GM19328 (cell line): ENCODE results near the gene PPOX.

Experiments used
- ATAC-seq: cut with Tn5 transposase; IDR thresholded peaks from one replicate; pipeline ENCODE4 v1.9.1; 2021; ENCODE audit warnings: mild to moderate bottlenecking, moderate library complexity; ENCODE audit not compliant: unreplicated experiment

Gene PPOX

DNA sequence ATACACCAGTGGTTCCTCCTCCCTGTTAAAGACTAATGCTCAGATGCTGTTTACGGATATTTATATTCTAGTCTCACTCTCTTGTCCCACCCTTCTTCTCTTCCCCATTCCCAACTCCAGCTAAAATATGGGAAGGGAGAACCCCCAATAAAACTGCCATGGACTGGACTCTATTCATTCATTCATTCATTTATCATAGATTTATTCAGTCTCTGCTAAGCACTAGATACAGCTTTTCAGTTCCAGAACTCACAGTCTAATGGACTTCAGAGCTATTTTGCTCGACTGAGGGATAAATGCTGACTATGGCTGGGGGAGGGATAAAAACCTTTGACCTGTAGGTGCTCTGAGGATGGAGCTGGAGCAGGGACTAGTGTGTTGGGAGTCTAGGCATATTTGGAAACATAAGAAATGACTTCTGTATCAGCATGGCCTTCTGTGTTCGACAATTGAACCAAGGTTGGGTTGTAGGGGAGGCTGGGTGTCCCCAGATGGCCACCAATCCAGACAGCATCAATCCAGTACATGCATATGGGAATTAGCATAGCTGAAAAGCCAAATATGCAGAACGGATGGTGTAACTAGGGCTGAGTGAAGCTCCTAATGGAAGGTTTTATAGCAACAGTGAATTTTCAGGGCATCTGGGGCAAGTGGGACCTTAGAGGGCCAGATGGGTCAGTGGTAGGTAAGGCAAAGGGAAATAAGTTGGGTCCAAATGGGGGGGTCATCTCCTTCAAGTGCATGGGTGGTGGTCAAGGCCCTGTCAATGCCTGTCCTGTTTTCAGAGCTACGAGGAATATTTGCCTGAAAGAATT is 53.1 kb downstream of the PPOX start:
- ATAC-seq, result no peak

DNA sequence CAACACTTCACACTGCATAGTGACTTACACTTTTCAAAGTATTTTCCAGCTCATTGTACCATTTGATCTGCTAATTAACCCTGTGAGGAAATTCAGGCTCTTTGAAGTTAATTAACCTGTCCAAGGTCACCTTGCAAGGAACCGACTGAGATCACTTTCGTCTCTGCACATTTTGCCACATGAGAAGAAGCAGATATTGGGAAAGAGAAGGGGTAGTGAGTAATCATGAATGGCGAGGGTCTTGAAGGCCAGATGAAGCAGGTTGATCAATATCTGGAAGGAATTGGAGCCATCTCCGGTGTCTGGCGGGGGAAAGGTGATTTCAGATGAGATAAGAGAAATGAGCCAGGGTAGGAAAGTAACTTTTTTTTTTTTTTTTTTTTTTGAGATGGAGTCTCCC is 53.8 kb downstream of the PPOX start:
- no peak for ATAC-seq
